Endometrial microvascular endothelial cells (primary cell): ENCODE data around the gene CRIP1. TPM values are rescaled to one million over a fixed set of nuclear protein-coding genes. Genes with fewer than 3 reads are reported as not detected.

Experiments
- in situ Hi-C: cut with HindIII; loops from 2 replicates; pipeline ENCODE4 v1.10.0; 2017; ENCODE audit warnings: low sequenced_read_pairs, low pct_unique_long_range_greater_than_20kb; ENCODE audit errors: inconsistent ontology term
- total RNA-seq: library from RNA; depleted of rRNA; stranded (reverse); fragments of >200 nt; gene quantifications from one replicate; pipeline ENCODE4 v1.2.3, GENCODE V29; 2015; ENCODE audit errors: inconsistent ontology term

CRIP1 gene
- total RNA-seq, 1 donor from 2014 or later, result not detected

DNA sequence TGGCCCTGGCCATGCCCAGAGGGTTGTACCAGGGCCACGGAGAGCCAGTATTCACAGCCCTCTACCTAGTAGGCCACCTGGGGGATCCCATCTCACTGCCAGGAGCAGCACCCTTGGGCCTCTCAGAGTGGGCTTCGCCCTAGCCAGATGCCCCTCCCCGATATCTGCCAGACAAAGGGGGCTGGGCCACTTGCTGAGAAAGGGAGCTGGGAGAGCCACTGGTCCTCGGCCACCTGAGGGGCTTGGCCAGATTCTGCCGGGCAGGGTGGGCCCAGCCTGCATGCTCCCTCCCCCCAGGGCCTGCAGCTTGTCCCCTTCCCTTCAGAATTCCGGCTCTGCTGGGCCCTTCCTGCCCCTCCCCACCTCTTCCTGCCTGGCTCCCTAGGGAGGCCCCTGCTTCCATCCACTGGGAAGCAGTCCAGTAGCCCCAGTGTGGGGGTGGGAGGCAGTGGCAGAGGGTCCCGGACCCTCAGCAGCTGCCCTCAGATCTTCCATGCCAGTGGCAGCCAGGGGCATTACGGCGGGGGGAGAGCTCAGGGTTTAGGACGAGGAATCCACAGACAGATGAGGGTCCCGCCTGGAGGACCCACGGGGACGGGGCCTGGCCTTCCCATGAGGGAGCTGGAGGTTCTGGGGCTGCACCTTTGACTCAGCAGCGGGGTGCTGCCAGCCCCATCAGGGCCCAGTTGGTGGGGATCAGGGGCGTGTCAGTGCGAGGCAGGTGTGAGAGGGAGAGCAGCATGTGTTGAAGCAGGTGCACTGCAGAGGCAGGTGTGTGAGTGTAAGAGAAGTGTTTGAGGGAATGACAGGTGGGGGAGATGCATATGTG lies 9.6 kb upstream of the CRIP1 start:
- in situ Hi-C loops, result no loop called here

DNA sequence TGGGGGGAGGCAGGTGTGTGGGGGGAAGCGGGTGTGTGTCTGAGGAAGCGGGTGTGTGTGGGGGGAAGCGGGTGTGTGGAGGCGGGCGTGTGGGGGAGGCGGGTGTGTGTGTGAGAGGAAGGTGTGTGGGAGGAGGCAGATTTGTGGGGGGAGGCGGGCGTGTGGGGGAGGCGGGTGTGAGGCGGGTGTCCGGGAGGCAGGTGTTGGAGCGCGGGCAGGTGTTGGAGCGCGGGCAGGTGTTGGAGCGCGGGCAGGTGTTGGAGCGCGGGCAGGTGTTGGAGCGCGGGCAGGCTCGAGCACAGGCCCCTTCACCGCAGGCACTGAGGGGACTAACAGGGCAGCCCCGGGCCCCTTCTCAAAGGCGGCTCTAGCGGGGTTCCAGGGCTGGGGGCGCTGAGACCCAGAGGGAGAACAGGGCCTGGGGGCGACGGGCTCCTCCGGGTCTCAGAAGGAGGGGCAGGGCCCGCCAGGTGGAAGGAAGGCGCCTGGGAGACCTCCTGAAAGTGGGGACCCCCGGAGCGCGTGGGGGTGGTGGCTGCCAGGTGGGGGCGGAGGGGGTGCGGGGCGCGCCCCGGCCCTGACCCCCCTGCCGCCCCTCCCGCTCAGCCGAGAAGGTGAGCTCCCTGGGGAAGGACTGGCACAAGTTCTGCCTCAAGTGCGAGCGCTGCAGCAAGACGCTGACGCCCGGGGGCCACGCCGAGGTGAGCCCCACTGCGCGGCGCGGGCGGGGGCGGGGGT lies 8.9 kb upstream of the CRIP1 start:
- in situ Hi-C loops, result no loop called here

DNA sequence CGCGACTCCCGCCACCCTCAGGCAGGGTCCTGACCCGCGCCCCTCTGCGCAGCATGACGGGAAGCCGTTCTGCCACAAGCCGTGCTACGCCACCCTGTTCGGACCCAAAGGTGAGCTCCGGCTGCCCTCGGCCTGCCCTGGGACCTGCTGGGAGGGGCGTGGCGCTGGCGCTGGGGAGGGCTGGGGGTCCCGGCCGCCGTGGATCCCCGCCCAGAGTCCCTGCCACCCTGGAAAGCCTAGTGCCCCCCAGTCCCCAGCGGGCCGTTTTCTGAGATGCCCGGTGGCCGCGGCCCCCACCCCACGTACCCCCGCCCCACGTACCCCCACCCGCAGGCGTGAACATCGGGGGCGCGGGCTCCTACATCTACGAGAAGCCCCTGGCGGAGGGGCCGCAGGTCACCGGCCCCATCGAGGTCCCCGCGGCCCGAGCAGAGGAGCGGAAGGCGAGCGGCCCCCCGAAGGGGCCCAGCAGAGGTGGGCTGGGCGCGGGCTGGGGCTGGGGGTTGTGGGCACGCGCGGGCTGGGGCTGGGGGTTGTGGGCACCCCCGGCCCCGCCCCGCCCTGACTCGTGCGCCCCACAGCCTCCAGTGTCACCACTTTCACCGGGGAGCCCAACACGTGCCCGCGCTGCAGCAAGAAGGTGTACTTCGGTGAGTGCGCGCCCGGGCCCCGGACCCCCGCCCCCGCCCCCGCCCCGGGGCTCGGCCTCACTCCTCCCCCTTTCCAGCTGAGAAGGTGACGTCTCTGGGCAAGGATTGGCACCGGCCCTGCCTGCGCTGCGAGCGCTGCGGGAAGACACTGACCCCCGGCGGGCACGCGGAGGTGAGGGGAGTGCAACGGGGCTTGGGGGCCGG lies 8.1 kb upstream of the CRIP1 start:
- in situ Hi-C loops, result no loop called here

DNA sequence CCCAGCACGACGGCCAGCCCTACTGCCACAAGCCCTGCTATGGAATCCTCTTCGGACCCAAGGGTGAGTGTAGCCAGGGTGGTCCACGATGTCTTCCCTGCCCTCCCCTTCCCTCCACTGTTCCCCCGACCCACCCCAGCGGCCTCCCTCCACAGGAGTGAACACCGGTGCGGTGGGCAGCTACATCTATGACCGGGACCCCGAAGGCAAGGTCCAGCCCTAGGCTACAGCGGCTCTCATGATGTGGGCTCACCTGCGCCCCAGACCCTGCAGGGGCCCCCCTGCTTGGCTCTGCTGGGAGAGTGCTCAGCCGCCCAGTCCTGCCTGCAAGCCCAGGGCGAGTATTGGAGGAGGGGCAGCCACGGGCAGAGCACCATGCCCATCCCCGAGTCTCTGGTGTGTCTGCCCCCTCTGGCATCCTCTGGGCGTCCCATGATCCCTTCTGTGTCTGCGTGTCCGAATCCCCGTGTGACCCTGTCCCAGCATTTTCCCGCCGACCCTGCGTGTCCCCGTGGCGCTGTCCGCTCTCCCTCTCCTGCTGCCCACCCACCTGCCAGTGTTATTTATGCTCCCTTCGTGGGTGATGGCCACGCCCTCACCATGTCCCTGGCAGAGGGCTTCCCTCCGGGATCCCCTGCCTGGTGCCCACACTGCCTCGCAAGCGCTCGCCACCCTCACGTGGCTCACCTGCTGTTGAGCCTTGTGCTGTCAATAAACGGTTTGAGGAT lies 7.1 kb upstream of the CRIP1 start:
- in situ Hi-C loops, result no loop called here

DNA sequence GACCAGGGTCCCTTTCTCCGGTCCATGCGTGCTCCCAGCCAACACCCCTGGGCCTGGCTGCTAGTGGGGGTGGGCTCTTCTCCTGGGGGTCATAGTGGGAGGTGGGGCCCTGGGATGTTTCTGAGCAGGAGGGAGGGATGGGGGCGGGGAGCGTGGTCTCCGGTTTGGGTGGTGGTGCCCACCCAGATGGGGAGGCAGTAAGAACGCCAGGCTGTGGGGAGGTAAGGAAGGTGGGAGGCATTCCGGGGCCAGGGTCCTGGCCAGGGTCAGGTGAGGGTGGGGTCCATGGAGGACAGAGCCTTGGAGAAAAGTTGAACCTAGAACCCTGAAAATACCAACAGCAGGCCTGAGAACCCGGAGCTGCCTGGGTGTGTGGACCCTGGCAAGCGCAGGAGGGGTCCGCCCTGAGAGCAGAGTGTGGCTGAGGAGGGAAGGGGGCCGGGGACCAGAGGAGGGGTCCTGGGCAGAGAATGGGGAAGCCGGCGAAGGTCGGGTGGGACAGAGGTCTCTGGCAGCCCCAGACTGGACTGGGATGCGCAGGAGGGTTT lies 6.4 kb upstream of the CRIP1 start:
- in situ Hi-C loops, result no loop called here

DNA sequence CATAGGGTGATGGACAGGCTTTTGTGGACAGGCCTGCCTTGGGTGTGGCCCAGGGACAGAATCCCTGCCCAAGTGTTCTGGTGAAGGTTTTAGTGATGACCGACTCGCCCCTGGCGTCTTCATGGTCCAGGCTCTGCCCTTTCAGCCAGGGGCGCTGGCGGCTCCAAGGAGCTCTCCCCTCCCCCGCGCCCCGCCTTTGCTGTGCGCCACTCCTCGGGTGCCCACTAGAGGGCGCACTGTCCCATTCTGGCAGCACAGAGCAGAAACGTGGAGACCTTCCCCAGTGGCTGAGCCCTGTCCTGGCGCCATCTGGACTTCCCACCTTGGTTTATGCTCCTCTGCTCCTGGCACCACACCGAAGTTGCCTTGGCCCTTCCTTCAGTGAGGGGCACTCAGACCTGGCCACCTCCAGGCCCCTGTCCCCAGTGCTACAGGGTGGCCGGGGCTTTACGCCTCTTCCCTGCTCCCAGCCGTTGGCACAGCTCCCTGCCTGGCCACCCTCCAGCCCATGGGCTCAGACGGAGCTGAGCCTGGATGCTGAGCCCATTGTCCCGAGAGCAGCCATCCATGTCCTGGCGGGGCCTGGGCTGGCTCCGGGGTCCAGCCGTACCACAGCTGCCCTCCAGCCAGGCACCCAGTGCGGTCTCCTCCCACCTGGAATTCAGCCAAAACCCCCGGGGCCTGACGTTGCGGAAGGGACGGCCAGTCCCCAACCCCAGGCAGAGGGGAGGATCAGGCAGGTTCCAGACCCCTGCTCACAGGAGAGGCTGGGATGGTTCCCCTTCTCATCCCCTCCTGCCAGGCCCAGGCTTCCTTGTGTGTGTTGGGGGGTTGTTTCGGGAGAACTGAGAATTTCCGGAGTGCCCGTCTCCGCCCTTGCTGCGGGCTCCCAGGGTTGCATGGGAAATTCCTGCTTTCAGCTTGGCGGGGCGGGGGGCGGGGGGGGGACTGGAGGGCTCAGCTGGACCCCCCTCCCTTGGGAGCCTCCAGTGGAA lies 5.6 kb upstream of the CRIP1 start:
- in situ Hi-C loops, result no loop called here

DNA sequence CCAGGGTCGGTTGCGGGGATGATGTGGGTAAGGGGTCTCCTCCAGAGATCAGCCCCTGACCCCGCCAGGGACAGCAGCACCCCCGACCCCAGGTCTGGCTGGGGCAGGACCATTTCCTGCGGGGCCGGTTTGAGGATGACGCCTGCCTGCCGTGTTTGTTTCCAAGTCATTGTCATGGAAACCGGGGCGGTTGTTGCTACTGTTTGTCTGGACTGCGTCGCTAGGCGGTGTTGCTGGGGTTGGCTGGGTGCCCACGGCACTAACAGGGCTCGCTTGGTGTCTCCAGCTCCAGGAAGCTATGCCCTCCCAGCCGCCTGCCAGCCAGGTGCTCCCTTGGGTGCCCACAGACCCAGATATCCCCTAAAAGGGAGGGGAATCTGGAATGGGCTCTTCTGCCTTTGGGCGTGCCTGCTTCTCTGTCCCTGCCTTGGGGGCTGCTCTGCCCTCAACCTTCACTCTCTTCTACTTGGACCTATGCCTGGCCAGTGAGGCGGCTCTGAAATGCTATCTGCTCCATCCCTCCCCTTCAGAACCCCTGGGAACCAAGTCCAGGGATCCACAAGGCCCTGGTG lies 4.7 kb upstream of the CRIP1 start:
- in situ Hi-C loops, result no loop called here

DNA sequence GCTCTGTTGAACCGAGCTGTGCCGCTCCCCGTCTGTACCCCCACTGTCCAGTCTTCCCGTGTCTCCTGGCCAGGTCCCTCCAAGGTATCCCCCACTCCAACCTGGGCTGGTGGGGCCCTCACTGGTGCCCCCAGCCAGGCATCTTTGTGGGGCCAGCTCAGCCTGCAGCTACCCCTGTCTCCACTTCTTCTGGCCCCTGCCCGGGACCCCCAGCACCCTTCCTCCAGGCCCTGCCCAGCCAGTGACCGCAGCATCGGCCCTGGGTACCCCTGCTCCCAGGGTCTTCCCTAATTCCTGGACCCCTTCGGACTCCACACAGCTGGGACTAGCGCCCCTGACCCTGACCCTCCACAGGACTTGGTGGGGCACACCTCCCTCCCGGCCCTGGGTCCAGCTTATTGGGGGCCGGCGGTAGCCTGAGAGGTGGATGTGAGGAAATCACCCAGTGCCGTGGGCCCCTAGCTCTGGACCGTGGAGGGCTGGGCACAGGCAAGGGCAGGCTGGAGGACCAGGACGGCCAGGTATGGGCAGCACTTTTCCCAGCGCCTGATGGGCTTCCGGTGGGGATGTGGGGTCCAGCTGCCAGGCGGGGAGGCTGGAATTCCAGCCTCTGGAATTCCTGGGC lies 4.1 kb upstream of the CRIP1 start:
- in situ Hi-C loops, result no loop called here

DNA sequence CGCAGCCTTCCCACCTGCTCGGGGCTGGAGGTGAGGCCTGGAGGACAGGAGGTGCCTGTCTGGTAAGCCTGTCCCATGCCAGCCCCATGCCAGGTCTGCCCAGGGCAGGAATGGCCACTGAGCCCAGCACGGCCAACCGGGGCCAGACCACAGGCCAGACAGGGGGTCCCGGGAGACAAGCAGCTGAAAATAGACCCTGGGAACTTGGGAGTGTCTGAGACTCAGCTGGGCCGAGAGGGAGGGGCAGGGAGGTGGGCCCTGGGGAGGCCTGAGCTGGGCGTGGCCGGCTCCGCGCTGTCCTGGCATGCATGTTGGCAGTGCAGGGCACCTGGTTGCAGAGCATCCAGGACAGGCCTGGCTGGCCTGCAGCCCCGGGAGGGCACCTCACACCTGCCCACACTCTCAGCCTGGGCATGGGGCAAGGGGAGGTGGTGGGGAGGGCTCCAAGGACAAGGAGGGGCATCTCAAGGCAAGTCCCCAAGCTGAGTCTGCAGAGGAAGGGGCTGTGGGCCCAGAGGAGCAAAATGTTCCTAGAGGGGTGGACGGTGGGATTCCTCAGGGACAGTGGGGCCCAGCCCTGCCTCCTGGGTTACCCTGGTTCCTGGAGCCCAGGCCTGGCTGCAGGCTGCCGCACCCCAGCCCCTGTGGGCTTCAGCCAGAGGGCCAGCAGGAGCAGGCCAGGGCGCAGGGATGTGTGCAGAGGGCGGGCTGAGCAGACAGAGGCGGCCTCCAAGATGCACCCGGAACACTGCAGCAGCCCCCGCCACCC lies 3.2 kb upstream of the CRIP1 start:
- in situ Hi-C loops, result no loop called here

DNA sequence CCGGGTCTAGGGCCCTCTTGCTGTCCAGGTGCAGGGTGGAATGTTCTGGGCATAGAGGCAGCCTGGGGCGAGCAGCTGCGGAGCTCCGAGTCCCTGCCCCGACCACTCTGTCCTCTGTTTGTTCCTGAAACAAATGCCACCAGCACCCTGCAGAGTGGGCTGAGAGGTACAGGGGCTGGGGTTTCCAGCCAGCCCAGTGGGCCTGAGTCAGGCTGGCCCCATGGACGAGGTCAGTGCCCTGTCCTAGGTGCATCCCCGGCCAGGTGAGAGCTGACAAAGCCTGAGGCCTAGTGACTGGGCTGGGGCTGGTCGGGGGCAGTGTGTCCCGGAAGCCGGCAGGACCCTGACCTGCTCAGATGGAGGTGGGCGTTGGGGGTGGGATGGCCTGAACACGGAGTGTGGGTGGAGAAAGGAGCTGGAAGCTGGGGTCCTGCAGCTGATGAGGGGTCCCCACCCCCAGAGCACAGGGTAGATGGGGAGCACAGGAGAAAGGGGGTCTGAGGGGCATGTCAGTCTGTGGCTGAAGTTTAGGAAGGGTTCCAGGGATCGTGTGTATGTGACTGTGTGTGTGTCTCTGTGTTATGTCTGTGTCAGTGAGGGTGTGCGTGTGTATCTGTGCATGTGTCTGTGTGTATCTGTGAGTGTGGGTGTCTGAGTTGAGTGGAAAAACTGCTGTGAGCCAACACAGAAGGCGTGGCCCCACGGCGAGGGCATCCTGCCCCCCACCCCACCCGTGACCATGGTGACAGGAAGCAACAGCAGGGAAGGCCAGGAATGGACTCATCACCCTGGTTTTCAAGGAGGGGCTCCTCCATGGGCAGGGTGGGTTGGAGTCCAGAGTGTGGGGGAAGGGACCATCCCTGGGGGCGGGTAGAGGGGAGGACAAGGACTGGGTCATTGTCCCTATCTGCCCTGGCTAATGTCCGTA lies 2.4 kb upstream of the CRIP1 start:
- in situ Hi-C loops, result no loop called here

DNA sequence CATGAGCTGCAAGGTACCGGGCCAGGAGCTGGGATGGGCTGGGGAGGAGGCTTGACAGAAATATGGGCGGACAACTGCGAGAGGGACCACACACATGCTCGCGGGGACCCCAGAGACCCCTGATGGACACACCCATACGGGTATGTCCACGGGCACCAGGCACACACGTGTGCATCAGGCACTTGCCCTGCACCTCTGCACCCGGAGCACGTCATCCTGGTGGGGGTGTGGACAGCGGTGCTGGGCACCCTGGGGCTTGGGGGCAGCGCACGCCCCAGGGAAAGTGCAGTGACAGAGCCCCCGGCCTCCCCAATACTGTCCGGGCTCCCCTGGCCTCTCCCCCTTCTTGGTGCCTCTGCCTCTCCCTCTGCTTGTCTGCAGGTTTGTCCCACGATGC lies 1.7 kb upstream of the CRIP1 start:
- in situ Hi-C loops, result no loop called here

DNA sequence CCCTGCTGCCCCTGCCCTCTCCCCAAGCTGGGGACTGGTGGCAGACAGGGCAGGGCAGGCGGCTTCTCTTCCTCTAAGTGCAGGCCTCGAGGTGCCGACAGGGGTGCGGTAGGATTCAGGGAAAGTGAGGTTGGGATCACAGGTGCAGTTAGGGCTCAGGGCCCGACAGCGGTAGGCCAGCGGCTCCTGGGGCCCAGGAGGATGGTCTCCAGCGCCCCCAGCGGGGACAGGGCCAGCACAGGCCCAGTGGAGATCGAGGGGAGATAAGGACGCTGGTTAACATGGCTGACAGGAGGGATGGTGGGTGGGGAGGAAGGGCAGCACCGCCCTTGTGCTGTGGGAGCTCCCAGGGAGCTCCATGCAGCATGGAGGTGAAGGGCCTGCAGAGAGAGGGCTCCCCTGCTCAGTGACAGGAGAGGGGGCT lies 935 bp upstream of the CRIP1 start:
- in situ Hi-C loops, result no loop called here

DNA sequence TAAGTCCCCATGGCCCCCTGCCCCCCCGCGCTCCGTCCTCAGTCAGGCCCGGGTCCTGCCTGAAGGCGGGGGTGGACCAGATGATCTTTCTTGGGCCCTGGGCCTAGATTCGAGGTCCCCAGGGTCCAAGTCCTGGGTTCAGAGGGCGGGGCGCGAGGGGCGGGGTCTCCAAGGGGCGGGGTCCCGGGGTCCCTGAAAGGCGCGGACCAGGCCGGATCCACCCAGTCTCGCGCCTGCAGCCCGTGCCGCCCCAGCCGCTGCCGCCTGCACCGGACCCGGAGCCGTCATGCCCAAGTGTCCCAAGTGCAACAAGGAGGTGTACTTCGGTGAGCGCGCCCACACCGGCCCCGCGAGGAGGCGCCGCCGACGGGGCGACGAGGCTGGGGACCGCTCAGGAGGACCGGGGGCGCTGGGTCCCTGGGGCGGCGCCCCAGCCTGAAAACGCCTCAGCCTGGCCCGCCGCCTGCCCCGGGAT lies 325 bp downstream of the CRIP1 start:
- in situ Hi-C loops, result no loop called here

DNA sequence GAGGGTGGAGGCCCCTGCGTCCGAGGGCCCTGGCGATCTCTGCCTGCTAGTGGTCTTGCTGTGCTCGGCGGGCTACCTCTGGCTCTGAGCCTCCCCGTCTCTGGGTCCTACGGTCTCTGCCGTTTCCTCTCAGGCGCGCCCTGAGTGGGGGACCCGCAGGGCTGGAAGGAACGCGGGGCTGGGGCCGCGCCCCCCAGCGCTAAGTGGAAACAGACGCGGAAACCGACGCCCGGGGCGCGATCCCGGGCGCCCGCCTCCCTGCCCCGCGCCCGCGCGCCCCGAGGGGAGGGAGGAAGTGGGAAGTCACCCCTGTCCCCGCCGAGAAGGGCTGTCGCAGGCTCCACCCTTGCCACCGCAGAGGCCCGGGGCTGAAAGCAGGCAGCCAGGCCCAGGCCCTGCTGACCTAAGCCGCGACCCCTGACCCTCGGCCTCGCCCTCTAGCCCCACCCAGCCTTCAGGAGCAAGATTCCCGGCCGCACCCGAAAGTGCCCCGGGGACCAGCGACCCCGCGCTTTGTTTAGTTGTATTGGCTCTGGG lies 831 bp downstream of the CRIP1 start:
- in situ Hi-C loops, result no loop called here
